Pericardium fibroblast (primary cell): ENCODE data around the gene BFSP1. TPM values are rescaled to one million over a fixed set of nuclear protein-coding genes. Genes with fewer than 3 reads are reported as not detected.

Experiments
- total RNA-seq: library from RNA; depleted of rRNA; stranded (reverse); fragments of >200 nt; gene quantifications from 2 replicates; pipeline ENCODE4 v1.2.3, GENCODE V29; 2015

Gene BFSP1
- total RNA-seq, result 0.60 and 1.5 TPM in 2 replicates

GRCh38 chr20:17530716-17531664 is at the start of gene BFSP1:
BFSP1 (minus strand) TSS chr20:17531379; CDS start chr20:17531329, 50 bp downstream.

GRCh38 chr20:17569616-17570346 is 38.6 kb upstream of the BFSP1 start, which contains the start of gene DSTN:
DSTN (plus strand) TSS chr20:17570075; CDS start chr20:17570209, 134 bp downstream.

Other genes with a start within 250 kb of the BFSP1 start
- gene DSTN, start 38.7 kb upstream of the BFSP1 start, total RNA-seq, result 234 and 418 TPM in 2 replicates
- 135 and 168 TPM in 2 replicates for gene RRBP1, start 150.9 kb upstream of the BFSP1 start, total RNA-seq
- not detected in 2 replicates for gene BANF2, start 168.6 kb upstream of the BFSP1 start, total RNA-seq